Fibroblast of pulmonary artery (primary cell): ENCODE measurements around the gene GP2.

Source experiments
- DNase-seq: peaks from one replicate; pipeline ENCODE4 v3.0.0-alpha.2; 2010; ENCODE audit warnings: low read depth
- H3K4me3 ChIP-seq: replicated peaks from 2 replicates; pipeline ENCODE4 v1.5.1; 2011; ENCODE audit warnings: low read depth, mild to moderate bottlenecking, control low read depth, low read length, moderate library complexity
- CTCF ChIP-seq: IDR thresholded peaks from 2 replicates; pipeline ENCODE4 v1.5.1; 2011; ENCODE audit warnings: mild to moderate bottlenecking, control low read depth, low read length, inconsistent platforms; ENCODE audit errors: missing control alignments

Gene GP2

GRCh38 chr16:20353379-20353778 is 26.1 kb upstream of the GP2 start:
- no peak for DNase-seq
- H3K4me3 ChIP-seq = no peak overlapping the region
- TF ChIP-seq CTCF = no peak

GRCh38 chr16:20352615-20353014 is 25.3 kb upstream of the GP2 start, which contains the start of gene UMOD:
UMOD (minus strand) TSS chr16:20352715; CDS start chr16:20350737, 1,978 bp downstream.
- H3K4me3 ChIP-seq = no peak within 1 kb of the TSS
- no peak for TF ChIP-seq CTCF
- DNase-seq = no peak

- TF ChIP-seq CTCF = no peak
Measured at GRCh38 chr16:20349615-20350014, 22.3 kb upstream of the GP2 start.

GRCh38 chr16:20348365-20349185 is 21.3 kb upstream of the GP2 start:
- no peak for TF ChIP-seq CTCF
- DNase-seq = no peak

More at GRCh38 chr16:20349615-20350014, 22.3 kb upstream of the GP2 start:
- no peak for DNase-seq
- no peak overlapping the region for H3K4me3 ChIP-seq

GRCh38 chr16:20347666-20348364 is 20.5 kb upstream of the GP2 start:
- DNase-seq = no peak

More at GRCh38 chr16:20348365-20349185, 21.3 kb upstream of the GP2 start:
- H3K4me3 ChIP-seq = no peak overlapping the region

GRCh38 chr16:20344611-20345010 is 17.3 kb upstream of the GP2 start:
- no peak overlapping the region for H3K4me3 ChIP-seq
- TF ChIP-seq CTCF = no peak
- no peak for DNase-seq

More at GRCh38 chr16:20347666-20348364, 20.5 kb upstream of the GP2 start:
- no peak for TF ChIP-seq CTCF
- H3K4me3 ChIP-seq = no peak overlapping the region
